Stimulated activated naive B cell treated with anti-CD40 and anti-IgM and Interleukin-4, amounts not matched to agents 10 μg/mL and 1 μg/mL and 100 μg/mL, for 72 hours (primary cell): Measurements from ENCODE around the gene RSPRY1.

Source experiments
- ATAC-seq, 2 donors: fragments of 150-1000 bp; cut with Tn5 transposase; replicated peaks; 2 replicates each; pipeline ENCODE4 v1.10.0; 2021; ENCODE audit warnings: moderate library complexity in 1 of 2
- DNase-seq: peaks from one replicate; pipeline ENCODE4 v3.0.0; 2021
- H3K27ac Mint-ChIP-seq: one replicate; pipeline ENCODE4 v1.8.0; 2022; ENCODE audit warnings: mild to moderate bottlenecking, mixed read lengths
- H3K27me3 Mint-ChIP-seq, 2 donors: one replicate each; pipeline ENCODE4 v1.8.0; 2022; ENCODE audit warnings: mixed read lengths in 2 of 2
- H3K36me3 Mint-ChIP-seq, 2 donors: one replicate each; pipeline ENCODE4 v1.8.0; 2022; ENCODE audit warnings: mixed read lengths in 2 of 2, mild to moderate bottlenecking in 1 of 2
- H3K4me1 Mint-ChIP-seq, 2 donors: one replicate each; pipeline ENCODE4 v1.8.0; 2022; ENCODE audit warnings: mixed read lengths in 2 of 2, mild to moderate bottlenecking in 1 of 2
- H3K4me3 Mint-ChIP-seq, 2 donors: one replicate each; pipeline ENCODE4 v1.8.0; 2022; ENCODE audit warnings: mild to moderate bottlenecking in 2 of 2, mixed read lengths in 2 of 2, moderate library complexity in 1 of 2
- H3K9me3 Mint-ChIP-seq, 2 donors: one replicate each; pipeline ENCODE4 v1.8.0; 2022; ENCODE audit warnings: mixed read lengths in 2 of 2, mild to moderate bottlenecking in 1 of 2

The RSPRY1 gene

GRCh38 chr16:57279780-57280638, 93.9 kb downstream of the RSPRY1 start:
- ATAC-seq = no peak
- Mint-ChIP-seq H3K9me3 (no peaks in the 10 kb centered on the region), H3K36me3 (no peaks in the 10 kb centered on the region), H3K4me3 (no peak overlapping the region), H3K4me1 (peaks cover 11 to 27% of the 10 kb centered on the region in 2 donors), H3K27me3 (peaks cover 31 to 57% of the 10 kb centered on the region in 2 donors), H3K27ac (no peak overlapping the region)
- no peak for DNase-seq

DNA sequence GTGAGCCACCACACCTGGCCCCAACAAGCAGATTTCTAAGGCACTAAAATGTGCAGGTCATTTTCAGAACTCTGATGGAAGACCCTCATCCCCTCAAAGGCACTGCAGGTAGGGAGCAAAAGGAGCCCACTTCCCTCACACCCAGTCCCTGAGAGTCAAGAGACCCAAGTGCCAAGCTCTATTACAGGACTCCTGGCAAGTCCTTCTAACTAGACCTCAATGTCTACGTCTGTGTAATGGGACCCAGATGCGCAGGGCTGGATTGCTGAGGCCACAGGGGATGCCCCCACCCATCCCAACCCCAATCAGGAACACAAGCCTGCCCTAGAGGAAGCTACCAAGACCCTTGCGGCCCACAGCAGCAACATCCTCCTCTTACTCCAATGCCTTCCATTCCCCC, 95.7 kb downstream of the RSPRY1 start:
- Mint-ChIP-seq H3K4me3 (no peak overlapping the region), H3K27ac (no peak overlapping the region), H3K36me3 (no peaks in the 10 kb centered on the region), H3K27me3 (peaks cover 34 to 59% of the 10 kb centered on the region in 2 donors), H3K9me3 (no peaks in the 10 kb centered on the region), H3K4me1 (peaks cover 8 to 24% of the 10 kb centered on the region in 2 donors)
- ATAC-seq = no peak
- no peak for DNase-seq

GRCh38 chr16:57282510-57283213, 96.5 kb downstream of the RSPRY1 start:
- H3K4me1 Mint-ChIP-seq = peaks cover 8 to 16% of the 10 kb centered on the region in 2 donors
- no peak overlapping the region for H3K4me3 Mint-ChIP-seq
- ATAC-seq (no peak), DNase-seq (no peak)
- peaks cover 40 to 65% of the 10 kb centered on the region in 2 donors for H3K27me3 Mint-ChIP-seq
- H3K9me3 Mint-ChIP-seq = no peaks in the 10 kb centered on the region
- no peak overlapping the region for H3K27ac Mint-ChIP-seq
- no peaks in the 10 kb centered on the region for H3K36me3 Mint-ChIP-seq

GRCh38 chr16:57283214-57283958, 97.3 kb downstream of the RSPRY1 start:
- no peak for DNase-seq
- Mint-ChIP-seq H3K4me3 (peak overlapping the region; percentile 75 to 79), H3K9me3 (no peaks in the 10 kb centered on the region), H3K36me3 (no peaks in the 10 kb centered on the region), H3K27me3 (peaks cover 40 to 59% of the 10 kb centered on the region in 2 donors), H3K4me1 (peaks cover 7 to 13% of the 10 kb centered on the region in 2 donors), H3K27ac (peak overlapping the region; percentile 57)
- no peak for ATAC-seq

DNA sequence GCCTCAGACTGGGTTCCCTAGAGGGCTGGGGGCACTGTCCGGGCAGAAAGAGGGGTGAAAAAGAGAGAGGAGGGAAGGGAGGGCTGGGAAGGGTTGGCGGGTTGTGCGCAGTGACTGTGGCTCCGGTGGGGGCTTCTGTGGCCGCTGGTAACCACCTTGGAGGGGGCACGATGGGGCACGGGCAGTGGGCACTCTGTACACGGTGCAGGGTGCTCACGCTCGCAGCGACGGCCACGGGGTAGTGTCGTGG, 97.8 kb downstream of the RSPRY1 start:
- Mint-ChIP-seq H3K27ac (no peak overlapping the region), H3K9me3 (no peaks in the 10 kb centered on the region), H3K4me1 (peaks cover 7 to 13% of the 10 kb centered on the region in 2 donors), H3K4me3 (peak overlapping the region; percentile 75 to 79), H3K36me3 (no peaks in the 10 kb centered on the region), H3K27me3 (peaks cover 40 to 56% of the 10 kb centered on the region in 2 donors)
- DNase-seq (no peak), ATAC-seq (peak in 1 of 2 donors; percentile 6)

DNA sequence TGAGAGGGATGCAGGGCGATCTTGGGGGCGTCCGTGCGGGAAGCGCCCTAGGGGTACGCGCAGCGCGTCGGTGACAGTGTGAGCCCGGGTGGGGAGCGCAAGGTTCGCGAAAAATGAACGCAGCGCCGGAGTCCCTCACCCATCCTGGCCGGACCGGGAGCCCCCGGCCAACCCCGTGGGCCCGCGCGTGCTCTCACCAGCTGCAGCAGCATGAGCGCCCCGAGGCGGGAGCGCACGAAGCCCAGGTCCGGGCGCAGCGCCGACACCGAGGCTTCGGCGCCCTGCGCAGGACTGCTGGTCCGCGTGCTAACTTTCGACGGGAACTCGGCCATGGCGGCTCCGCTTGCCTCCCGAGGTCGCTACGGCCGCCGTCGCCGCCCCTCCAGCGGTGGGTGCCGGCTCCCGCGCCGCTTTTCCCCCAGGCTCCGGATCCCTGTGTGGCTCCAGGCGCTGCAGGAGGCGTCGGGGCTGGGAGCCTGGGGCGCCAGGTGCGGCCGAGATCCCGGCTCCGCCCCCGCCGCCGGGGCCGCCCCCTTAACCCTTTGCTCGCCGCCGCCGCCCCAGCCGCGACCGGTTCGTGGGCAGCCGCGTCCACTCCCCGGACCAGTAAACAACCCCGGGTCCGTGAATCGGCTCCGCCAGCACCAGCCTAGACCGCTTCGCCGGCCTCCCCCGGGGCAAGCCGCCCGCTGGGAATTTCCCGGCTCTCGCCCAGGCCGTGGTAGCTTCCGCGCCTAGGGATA, 98.3 kb downstream of the RSPRY1 start, which contains the start of gene PLLP:
PLLP (minus strand) TSS at position 464 of the 743 bp plus-strand sequence; CDS start at position 332, 132 bp downstream.
- H3K36me3 Mint-ChIP-seq = no peaks in the 10 kb centered on the region
- ATAC-seq = peak; percentile 63 to 69
- no peaks in the 10 kb centered on the region for H3K9me3 Mint-ChIP-seq
- peak within 1 kb of the TSS; percentile 5 for H3K27ac Mint-ChIP-seq
- peak within 1 kb of the TSS; percentile 75 to 79 for H3K4me3 Mint-ChIP-seq
- peak; percentile 12 for DNase-seq
- H3K4me1 Mint-ChIP-seq = peaks cover 7 to 13% of the 10 kb centered on the region in 2 donors
- H3K27me3 Mint-ChIP-seq = peaks cover 40 to 55% of the 10 kb centered on the region in 2 donors

DNA sequence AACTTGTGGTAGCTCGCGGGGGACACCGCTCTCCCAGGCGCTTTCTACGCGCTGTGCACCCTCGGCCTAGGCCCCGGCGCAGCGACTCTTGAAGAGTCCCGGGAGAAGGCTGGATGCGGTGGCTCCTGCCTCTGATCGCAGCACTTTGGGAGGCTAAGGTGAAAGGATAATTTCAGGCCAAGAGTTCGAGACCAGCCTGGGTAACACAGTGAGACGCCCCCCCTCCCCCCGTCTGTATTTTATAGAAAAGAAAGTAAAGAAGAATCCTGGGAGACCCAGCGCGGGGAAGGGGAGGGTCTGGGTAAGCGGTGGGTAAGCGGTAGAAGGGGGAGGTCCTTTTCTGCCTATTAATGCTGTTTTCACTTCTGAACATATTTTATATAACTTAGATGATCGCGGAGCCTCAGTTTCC, 98.8 kb downstream of the RSPRY1 start:
- ATAC-seq (no peak), DNase-seq (no peak)
- Mint-ChIP-seq H3K4me1 (peaks cover 7 to 13% of the 10 kb centered on the region in 2 donors), H3K4me3 (peak overlapping the region; percentile 72 to 76), H3K36me3 (no peaks in the 10 kb centered on the region), H3K27ac (peak overlapping the region; percentile 5), H3K27me3 (peaks cover 40 to 55% of the 10 kb centered on the region in 2 donors), H3K9me3 (no peaks in the 10 kb centered on the region)

DNA sequence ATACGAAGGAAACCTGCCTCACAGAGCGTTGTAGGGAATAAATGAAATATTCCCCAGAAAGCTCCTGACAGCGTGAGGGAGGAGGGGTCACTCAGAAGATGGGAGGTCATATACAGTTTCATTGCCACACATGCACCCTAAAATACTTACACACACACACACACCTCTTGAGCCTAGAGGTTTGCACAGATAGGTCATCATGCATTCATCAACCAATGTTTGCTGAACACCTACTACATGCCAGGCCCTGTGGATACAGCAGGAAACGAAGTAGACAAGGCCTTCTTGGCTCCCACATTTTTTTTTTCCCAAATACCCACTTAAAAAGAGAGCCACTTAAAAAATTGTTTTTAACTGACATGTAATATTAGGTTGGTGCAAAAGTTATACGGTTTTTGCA, 99.2 kb downstream of the RSPRY1 start:
- H3K27me3 Mint-ChIP-seq = peaks cover 40 to 55% of the 10 kb centered on the region in 2 donors
- H3K36me3 Mint-ChIP-seq = no peaks in the 10 kb centered on the region
- H3K27ac Mint-ChIP-seq = no peak overlapping the region
- H3K4me1 Mint-ChIP-seq = peaks cover 7 to 13% of the 10 kb centered on the region in 2 donors
- H3K4me3 Mint-ChIP-seq = peak overlapping the region in 1 of 2 donors; percentile 76
- DNase-seq (no peak), ATAC-seq (no peak)
- H3K9me3 Mint-ChIP-seq = no peaks in the 10 kb centered on the region

- peaks cover 17 to 21% of the 10 kb centered on the region in 2 donors for H3K27me3 Mint-ChIP-seq
- ATAC-seq = no peak
- H3K9me3 Mint-ChIP-seq = no peaks in the 10 kb centered on the region
- DNase-seq = no peak
- H3K27ac Mint-ChIP-seq = no peak overlapping the region
- H3K36me3 Mint-ChIP-seq = no peaks in the 10 kb centered on the region
- no peak overlapping the region for H3K4me3 Mint-ChIP-seq
- peaks cover 6% of the 10 kb centered on the region in 2 donors for H3K4me1 Mint-ChIP-seq
Measured at GRCh38 chr16:57289391-57290257, 103.5 kb downstream of the RSPRY1 start.
